IMR-90 (cell line): Measurements from ENCODE around the gene RTL1. TPM values are rescaled to one million over a fixed set of nuclear protein-coding genes. Genes with fewer than 3 reads are reported as not detected.

Experiments
- ATAC-seq: fragments of 200-7000 bp; cut with Tn5 transposase; 2 replicates; pipeline ENCODE4 v1.9.1; 2020; ENCODE audit warnings: low read depth, mild to moderate bottlenecking, moderate library complexity
- BruUV-seq: library from RNA; stranded (reverse); fragments of 400-500 nt; replicated peaks from 2 replicates; lab custom pipeline; 2021; lab: Mats Ljungman, UMichigan
- CTCF ChIA-PET: fragments of 300-600 bp; formaldehyde crosslinking; extraction: SDS; loops from one replicate; lab custom pipeline; 2021; ENCODE audit warnings: antibody characterized with exemption; lab: Yijun Ruan, JAX
- POLR2A ChIA-PET: fragments of 300-600 bp; sonication (Branson Sonifier 250); formaldehyde crosslinking; loops from one replicate; lab custom pipeline; 2022; ENCODE audit warnings: antibody characterized with exemption; ENCODE audit not compliant: unreplicated experiment; lab: Charles Lee
- DNase-seq: peaks from one replicate; pipeline ENCODE4 v3.0.0; 2013
- H2AFZ ChIP-seq: replicated peaks from 2 replicates; pipeline ENCODE3; 2013; ENCODE audit warnings: low read length, mild to moderate bottlenecking; ENCODE audit not compliant: poor library complexity
- H2AK5ac ChIP-seq: 2 replicates; pipeline ENCODE4 v1.6.1; 2013; ENCODE audit warnings: low read depth, low read length, inconsistent platforms
- H2AK9ac ChIP-seq: replicated peaks from 2 replicates; pipeline ENCODE3; 2013; ENCODE audit warnings: mild to moderate bottlenecking, low read depth, low read length, moderate library complexity; ENCODE audit not compliant: poor library complexity
- H2BK120ac ChIP-seq: 2 replicates; pipeline ENCODE4 v1.6.1; 2013; ENCODE audit warnings: low read depth, low read length, inconsistent platforms
- H2BK15ac ChIP-seq: 3 replicates; pipeline ENCODE4 v1.6.1; 2013; ENCODE audit warnings: low read depth, low read length, inconsistent platforms
- H2BK20ac ChIP-seq: 2 replicates; pipeline ENCODE4 v1.6.1; 2013; ENCODE audit warnings: low read depth, mild to moderate bottlenecking, inconsistent platforms, low read length, moderate library complexity
- H2BK5ac ChIP-seq: 2 replicates; pipeline ENCODE4 v1.6.1; 2013; ENCODE audit warnings: mild to moderate bottlenecking, low read depth, low read length, inconsistent platforms; ENCODE audit not compliant: poor library complexity, severe bottlenecking
- H3K14ac ChIP-seq: replicated peaks from 2 replicates; pipeline ENCODE4 v1.6.1; 2013; ENCODE audit warnings: low read depth, low read length, inconsistent platforms
- H3K18ac ChIP-seq: 2 replicates; pipeline ENCODE4 v1.6.1; 2013; ENCODE audit warnings: low read depth, low read length, control low read depth
- H3K23ac ChIP-seq: 2 replicates; pipeline ENCODE4 v1.6.1; 2013; ENCODE audit warnings: low read depth, low read length, inconsistent platforms
- H3K27ac ChIP-seq: 2 replicates; pipeline ENCODE4 v1.5.1; 2013; ENCODE audit warnings: mild to moderate bottlenecking, control low read depth, low read length; ENCODE audit not compliant: insufficient read depth
- H3K27me3 ChIP-seq: 2 replicates; pipeline ENCODE4 v1.6.1; 2013; ENCODE audit warnings: low read length; ENCODE audit not compliant: control insufficient read depth, insufficient read depth
- H3K36me3 ChIP-seq: 2 replicates; pipeline ENCODE4 v1.6.1; 2013; ENCODE audit warnings: low read length, mixed read lengths; ENCODE audit not compliant: control insufficient read depth, insufficient read depth
- H3K4ac ChIP-seq: 2 replicates; pipeline ENCODE4 v1.6.1; 2013; ENCODE audit warnings: low read depth, low read length, inconsistent platforms
- H3K4me1 ChIP-seq: 2 replicates; pipeline ENCODE4 v1.6.1; 2013; ENCODE audit warnings: low read length, mixed read lengths; ENCODE audit not compliant: control insufficient read depth, insufficient read depth
- H3K4me2 ChIP-seq: 2 replicates; pipeline ENCODE4 v1.6.1; 2013; ENCODE audit warnings: low read depth, mild to moderate bottlenecking, control low read depth, low read length, moderate library complexity
- H3K4me3 ChIP-seq: 2 replicates; pipeline ENCODE4 v1.5.1; 2013; ENCODE audit warnings: low read depth, mild to moderate bottlenecking, control low read depth, low read length, moderate library complexity; ENCODE audit not compliant: insufficient read depth
- H3K56ac ChIP-seq: 2 replicates; pipeline ENCODE4 v1.6.1; 2013; ENCODE audit warnings: low read length, inconsistent platforms; ENCODE audit not compliant: insufficient read depth; ENCODE audit errors: extremely low read depth
- H3K79me1 ChIP-seq, 2 experiments: 2 replicates each; pipeline ENCODE4 v1.6.1; 2013; ENCODE audit warnings: low read length in 2 of 2, inconsistent platforms in 1 of 2, low read depth in 1 of 2
- H3K9ac ChIP-seq: 2 replicates; pipeline ENCODE4 v1.6.1; 2013; ENCODE audit warnings: low read depth, low read length, control low read depth
- H3K9me1 ChIP-seq: 2 replicates; pipeline ENCODE4 v1.6.1; 2013; ENCODE audit warnings: low read length, inconsistent platforms; ENCODE audit not compliant: insufficient read depth
- H3K9me3 ChIP-seq: 2 replicates; pipeline ENCODE4 v1.6.1; 2013; ENCODE audit warnings: low read length; ENCODE audit not compliant: control insufficient read depth, insufficient read depth
- H4K20me1 ChIP-seq: 2 replicates; pipeline ENCODE4 v1.6.1; 2013; ENCODE audit warnings: low read length, inconsistent platforms; ENCODE audit not compliant: insufficient read depth
- H4K5ac ChIP-seq: 2 replicates; pipeline ENCODE4 v1.6.1; 2013; ENCODE audit warnings: mild to moderate bottlenecking, low read depth, low read length, control low read depth
- H4K8ac ChIP-seq, 2 experiments: 2 replicates each; pipeline ENCODE4 v1.6.1; 2013; ENCODE audit warnings: low read depth in 2 of 2, low read length in 2 of 2, control low read depth in 1 of 2, inconsistent platforms in 1 of 2
- H4K91ac ChIP-seq: 2 replicates; pipeline ENCODE4 v1.6.1; 2013; ENCODE audit warnings: low read depth, low read length, inconsistent platforms; ENCODE audit not compliant: insufficient read depth
- CEBPB ChIP-seq: IDR thresholded peaks from 2 replicates; pipeline ENCODE4 v1.6.1; 2012; ENCODE audit warnings: low read depth, low read length, improper control_type of control experiment
- CTCF ChIP-seq: conservative IDR thresholded peaks from 2 replicates; pipeline ENCODE4 v1.5.1; 2012; ENCODE audit warnings: mild to moderate bottlenecking, low read depth, low read length, improper control_type of control experiment
- FOS ChIP-seq: fragments of 150-350 bp; IDR thresholded peaks from 2 replicates; pipeline ENCODE4 v1.6.1; 2016; ENCODE audit warnings: low read depth, low read length
- MAFK ChIP-seq: IDR thresholded peaks from 2 replicates; pipeline ENCODE4 v1.6.1; 2012; ENCODE audit warnings: low read depth, low read length, improper control_type of control experiment
- MAZ ChIP-seq: IDR thresholded peaks from 2 replicates; pipeline ENCODE4 v1.6.1; 2012; ENCODE audit warnings: low read depth, mild to moderate bottlenecking, low read length, improper control_type of control experiment, moderate library complexity, borderline replicate concordance
- NFE2L2 ChIP-seq: fragments of 150-350 bp; IDR thresholded peaks from 2 replicates; pipeline ENCODE4 v1.6.1; 2016; ENCODE audit warnings: low read depth, mild to moderate bottlenecking, low read length
- POLR2A ChIP-seq: IDR thresholded peaks from 2 replicates; pipeline ENCODE4 v1.6.1; 2012; ENCODE audit warnings: mild to moderate bottlenecking, low read depth, low read length
- RAD21 ChIP-seq: IDR thresholded peaks from 2 replicates; pipeline ENCODE4 v1.6.1; 2012; ENCODE audit warnings: low read length, improper control_type of control experiment
- SMC3 ChIP-seq: fragments of 150-350 bp; IDR thresholded peaks from 2 replicates; pipeline ENCODE4 v1.6.1; 2016; ENCODE audit warnings: low read depth, mild to moderate bottlenecking, antibody characterized with exemption, low read length, moderate library complexity
- WGBS, 2 experiments: methylation state at CpG; one replicate each; pipeline versions ENCODE4 v1.1.5 to v1.1.7; 2013; ENCODE audit warnings: missing lambda C conversion rate in 2 of 2; ENCODE audit not compliant: insufficient read length in 1 of 2; ENCODE audit errors: extremely low coverage in 2 of 2; 5-methylcytosine and 5-hydroxymethylcytosine counted together
- dilution Hi-C: fragments of 300-500 bp; cut with HindIII; formaldehyde crosslinking; loops from one replicate; pipeline ENCODE4 v1.14.3; 2018; ENCODE audit warnings: low sequenced_read_pairs; ENCODE audit not compliant: unreplicated experiment
- in situ Hi-C: fragments of 300-500 bp; cut with MboI; formaldehyde crosslinking; loops from 3 replicates; pipeline ENCODE4 v1.14.3; 2019; ENCODE audit warnings: low sequenced_read_pairs, inconsistent platforms, mixed read lengths
- intact Hi-C: fragments of 100-400 bp; cut with micrococcal nuclease; formaldehyde crosslinking; loops from 2 replicates; pipeline ENCODE4 v1.10.0; 2022
- polyA plus RNA-seq, 3 experiments: library from polyadenylated mRNA; depleted of rRNA; stranded (reverse); fragments of >200 nt; gene quantifications; 2 replicates each; pipeline ENCODE4 v1.2.3, GENCODE V29; 2012; ENCODE audit warnings: low replicate concordance in 1 of 3
- total RNA-seq: library from RNA; depleted of rRNA; stranded (reverse); fragments of >200 nt; gene quantifications from 2 replicates; pipeline ENCODE4 v1.2.3, GENCODE V29; 2012

RTL1 gene
- total and polyA plus RNA-seq, 2 of the 4 experiments (the other 2 are of a cell fraction): not detected

DNA sequence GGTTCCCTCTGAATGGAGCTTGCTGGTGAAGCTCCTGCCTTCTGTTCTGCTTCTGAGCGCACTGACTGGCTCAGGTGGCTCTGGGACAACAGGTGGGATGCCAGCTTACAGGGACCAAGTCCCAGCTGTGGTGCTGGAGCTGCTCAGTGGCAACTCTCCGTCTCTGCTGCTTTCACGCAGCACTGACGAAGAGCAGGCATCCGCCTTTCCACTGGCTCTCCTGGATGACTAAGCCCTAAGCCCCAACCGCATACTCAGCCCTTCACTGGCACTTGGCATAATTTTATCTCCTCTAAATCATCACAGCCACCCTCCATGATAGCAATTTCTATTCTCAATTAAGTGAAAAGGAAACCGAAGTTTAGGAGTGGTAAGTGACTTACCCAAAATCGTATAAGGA, 3.7 kb upstream of the RTL1 start:
- H2BK15ac ChIP-seq: no peak overlapping the region
- ATAC-seq (no peak), DNase-seq (no peak)
- H3K9me1 ChIP-seq: no peaks in the 10 kb centered on the region; the same call in 1 of the 2 replicates
- no peaks in the 10 kb centered on the region for H3K9me3 ChIP-seq
- H3K27ac ChIP-seq: no peak overlapping the region
- intact Hi-C loops: no loop called here
- no peak overlapping the region for H4K5ac ChIP-seq
- H3K4me1 ChIP-seq: peaks cover 7% of the 10 kb centered on the region
- H3K18ac ChIP-seq: no peak overlapping the region
- H2BK5ac ChIP-seq: no peak overlapping the region
- H2AK5ac ChIP-seq: no peak overlapping the region
- H4K8ac ChIP-seq: no peak overlapping the region
- no peak overlapping the region for H3K4ac ChIP-seq
- 87% methylated on average over 3 of the region's 8 CpGs; no CpG with 5 or more reads in 1 of the 2 experiments for WGBS, 2 experiments
- no peak overlapping the region for H3K14ac ChIP-seq
- H3K4me2 ChIP-seq: no peak overlapping the region
- in situ Hi-C loops: no loop called here
- ChIA-PET POLR2A (no interaction called here), CTCF (no interaction called here)
- TF ChIP-seq FOS (no peak), NFE2L2 (no peak), CEBPB (no peak), RAD21 (no peak), POLR2A (no peak), MAFK (no peak), SMC3 (no peak), MAZ (no peak), CTCF (no peak)
- no TSS peak for BruUV-seq
- peaks cover 45% of the 10 kb centered on the region for H4K20me1 ChIP-seq
- no peak overlapping the region for H2AFZ ChIP-seq
- dilution Hi-C loops: no loop called here
- H3K4me3 ChIP-seq: no peak overlapping the region
- H4K91ac ChIP-seq: no peak overlapping the region
- H2BK120ac ChIP-seq: no peak overlapping the region
- H3K56ac ChIP-seq: no peak overlapping the region
- no peak overlapping the region for H2BK20ac ChIP-seq
- H2AK9ac ChIP-seq: no peak overlapping the region
- H3K9ac ChIP-seq: no peak overlapping the region
- H3K27me3 ChIP-seq: peaks cover 11% of the 10 kb centered on the region; the same call in 1 of the 2 replicates
- H3K23ac ChIP-seq: no peak overlapping the region
- peaks cover 5 to 33% of the 10 kb centered on the region in 2 experiments; a peak in 3 of 4 replicates for H3K79me1 ChIP-seq
- H3K36me3 ChIP-seq: peaks cover 54% of the 10 kb centered on the region
